Measurements from ENCODE around the gene SSTR4.

Gene SSTR4

GRCh38 chr20:23031346-23031745 is 3.8 kb upstream of the SSTR4 start:
- no peak overlapping the region for H3K4me3 ChIP-seq (ENCODE audit: low read depth, low read length)
- DNase-seq (ENCODE audit: low read depth), result no peak

GRCh38 chr20:23032056-23032749 is 2.9 kb upstream of the SSTR4 start:
- no peak for DNase-seq (ENCODE audit: low read depth)
- TF ChIP-seq, protein P1, sequence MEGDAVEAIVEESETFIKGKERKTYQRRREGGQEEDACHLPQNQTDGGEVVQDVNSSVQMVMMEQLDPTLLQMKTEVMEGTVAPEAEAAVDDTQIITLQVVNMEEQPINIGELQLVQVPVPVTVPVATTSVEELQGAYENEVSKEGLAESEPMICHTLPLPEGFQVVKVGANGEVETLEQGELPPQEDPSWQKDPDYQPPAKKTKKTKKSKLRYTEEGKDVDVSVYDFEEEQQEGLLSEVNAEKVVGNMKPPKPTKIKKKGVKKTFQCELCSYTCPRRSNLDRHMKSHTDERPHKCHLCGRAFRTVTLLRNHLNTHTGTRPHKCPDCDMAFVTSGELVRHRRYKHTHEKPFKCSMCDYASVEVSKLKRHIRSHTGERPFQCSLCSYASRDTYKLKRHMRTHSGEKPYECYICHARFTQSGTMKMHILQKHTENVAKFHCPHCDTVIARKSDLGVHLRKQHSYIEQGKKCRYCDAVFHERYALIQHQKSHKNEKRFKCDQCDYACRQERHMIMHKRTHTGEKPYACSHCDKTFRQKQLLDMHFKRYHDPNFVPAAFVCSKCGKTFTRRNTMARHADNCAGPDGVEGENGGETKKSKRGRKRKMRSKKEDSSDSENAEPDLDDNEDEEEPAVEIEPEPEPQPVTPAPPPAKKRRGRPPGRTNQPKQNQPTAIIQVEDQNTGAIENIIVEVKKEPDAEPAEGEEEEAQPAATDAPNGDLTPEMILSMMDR (IDR thresholded peaks at IDR 0.05; ENCODE audit: insufficient read depth, low read depth, low read length, missing control alignments), result no peak
- no peak overlapping the region for H3K4me3 ChIP-seq (ENCODE audit: low read depth, low read length)

More at GRCh38 chr20:23031346-23031745, 3.8 kb upstream of the SSTR4 start:
- TF ChIP-seq, protein P1 (IDR thresholded peaks at IDR 0.05; ENCODE audit: insufficient read depth, low read depth, low read length, missing control alignments), result no peak

DNA sequence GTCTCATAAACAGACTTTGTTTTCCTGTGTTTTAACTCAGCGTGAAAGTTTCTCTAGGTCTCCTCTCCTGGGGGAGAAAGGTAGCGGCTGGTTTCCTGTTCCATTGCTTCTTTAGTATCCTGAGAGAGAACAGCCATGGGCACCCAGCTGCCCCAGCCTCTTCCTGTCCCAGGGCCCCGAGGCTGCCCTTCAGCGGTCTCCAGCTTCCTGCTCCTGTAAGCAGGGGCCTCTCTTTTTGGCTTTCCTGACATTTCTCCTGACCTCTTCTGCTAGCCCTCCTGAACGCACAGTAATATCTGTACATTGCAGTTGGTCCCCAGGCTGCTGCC is 2.4 kb upstream of the SSTR4 start:
- DNase-seq (ENCODE audit: low read depth), result no peak
- TF ChIP-seq, protein P1 (IDR thresholded peaks at IDR 0.05; ENCODE audit: insufficient read depth, low read depth, low read length, missing control alignments), result no peak
- no peak overlapping the region for H3K4me3 ChIP-seq (ENCODE audit: low read depth, low read length)

DNA sequence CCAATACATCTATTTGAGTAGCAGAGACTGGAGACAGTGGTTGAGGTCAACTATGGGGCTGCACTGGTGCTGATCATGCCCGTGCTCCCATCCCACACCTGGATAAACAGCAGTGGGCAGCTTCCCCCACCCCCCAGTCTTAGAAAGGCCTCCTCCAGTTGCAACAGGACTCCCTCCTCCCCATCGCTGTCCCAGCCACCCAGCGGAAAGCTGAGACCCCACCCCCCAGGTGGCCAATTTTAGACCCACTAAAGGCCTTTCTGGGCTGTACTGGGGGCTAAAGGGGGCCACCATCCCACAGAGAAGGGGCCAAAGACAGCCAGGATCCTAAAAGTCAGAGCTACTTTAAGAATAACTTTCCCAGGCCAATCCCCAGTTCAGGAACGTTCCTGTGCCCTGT is 1.2 kb upstream of the SSTR4 start:
- no peak for DNase-seq (ENCODE audit: low read depth)
- TF ChIP-seq, protein P1 (IDR thresholded peaks at IDR 0.05; ENCODE audit: insufficient read depth, low read depth, low read length, missing control alignments), result no peak
- H3K4me3 ChIP-seq (ENCODE audit: low read depth, low read length), result no peak overlapping the region

DNA sequence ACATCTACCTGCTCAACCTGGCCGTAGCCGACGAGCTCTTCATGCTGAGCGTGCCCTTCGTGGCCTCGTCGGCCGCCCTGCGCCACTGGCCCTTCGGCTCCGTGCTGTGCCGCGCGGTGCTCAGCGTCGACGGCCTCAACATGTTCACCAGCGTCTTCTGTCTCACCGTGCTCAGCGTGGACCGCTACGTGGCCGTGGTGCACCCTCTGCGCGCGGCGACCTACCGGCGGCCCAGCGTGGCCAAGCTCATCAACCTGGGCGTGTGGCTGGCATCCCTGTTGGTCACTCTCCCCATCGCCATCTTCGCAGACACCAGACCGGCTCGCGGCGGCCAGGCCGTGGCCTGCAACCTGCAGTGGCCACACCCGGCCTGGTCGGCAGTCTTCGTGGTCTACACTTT is 619 bp downstream of the SSTR4 start:
- H3K4me3 ChIP-seq (ENCODE audit: low read depth, low read length), result no peak overlapping the region
- TF ChIP-seq, protein P1 (IDR thresholded peaks at IDR 0.05; ENCODE audit: insufficient read depth, low read depth, low read length, missing control alignments), result no peak
- DNase-seq (ENCODE audit: low read depth), result no peak

GRCh38 chr20:23036371-23036770 is 1.3 kb downstream of the SSTR4 start:
- DNase-seq (ENCODE audit: low read depth), result no peak
- TF ChIP-seq, protein P1 (IDR thresholded peaks at IDR 0.05; ENCODE audit: insufficient read depth, low read depth, low read length, missing control alignments), result no peak
- no peak overlapping the region for H3K4me3 ChIP-seq (ENCODE audit: low read depth, low read length)

DNA sequence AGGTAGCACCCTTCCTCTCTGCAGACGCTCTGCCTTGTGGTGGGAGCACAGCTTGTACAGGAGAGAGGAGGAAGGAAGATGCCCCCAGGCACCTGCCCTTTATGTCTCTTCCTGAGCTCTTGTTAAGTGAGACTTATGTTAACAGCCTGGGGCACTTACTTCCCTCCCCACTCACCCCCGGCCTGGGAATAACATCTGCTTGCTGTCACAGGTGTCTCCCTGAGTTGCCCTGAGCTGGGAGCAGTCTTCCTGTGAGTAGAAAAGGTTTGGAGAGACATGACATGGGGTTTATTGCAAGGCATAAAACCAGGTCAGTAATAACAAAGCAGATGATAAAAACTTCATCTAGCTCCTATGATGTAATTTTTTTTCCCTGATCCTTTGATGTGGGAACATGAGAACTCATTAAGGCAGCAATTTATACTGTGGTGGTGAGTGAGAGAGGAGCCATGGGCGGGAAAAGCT is 1.9 kb downstream of the SSTR4 start:
- no peak for DNase-seq (ENCODE audit: low read depth)
- H3K4me3 ChIP-seq (ENCODE audit: low read depth, low read length), result no peak overlapping the region
- TF ChIP-seq, protein P1 (IDR thresholded peaks at IDR 0.05; ENCODE audit: insufficient read depth, low read depth, low read length, missing control alignments), result no peak
